PFSK-1 (cell line): ENCODE measurements around the gene EIF2S2.

Experiments
- FOXP2 ChIP-seq: optimal IDR thresholded peaks from 2 replicates; pipeline ENCODE3; 2011; ENCODE audit warnings: borderline replicate concordance, control low read depth, inconsistent platforms; ENCODE audit not compliant: insufficient read depth; ENCODE audit errors: extremely low read length, extremely low read depth
- POLR2AphosphoS5 ChIP-seq: IDR thresholded peaks from 2 replicates; pipeline ENCODE4 v1.6.1; 2012; ENCODE audit warnings: low read depth, mild to moderate bottlenecking, control low read depth, low read length, moderate library complexity
- SIN3A ChIP-seq: IDR thresholded peaks from 2 replicates; pipeline ENCODE4 v1.6.1; 2012; ENCODE audit warnings: mild to moderate bottlenecking, low read length, moderate library complexity, borderline replicate concordance; ENCODE audit not compliant: insufficient read depth
- TAF1 ChIP-seq: IDR thresholded peaks from 2 replicates; pipeline ENCODE4 v1.6.1; 2012; ENCODE audit warnings: low read length, control low read depth, borderline replicate concordance; ENCODE audit not compliant: insufficient read depth
- TF ChIP-seq, protein P1 (sequence below), 2 experiments: IDR thresholded peaks; 2 replicates each; pipeline versions ENCODE4 v1.6.1 to v1.8.0; 2011 to 2012; ENCODE audit warnings: low read depth in 2 of 2, low read length in 2 of 2, control low read depth in 1 of 2, inconsistent platforms in 1 of 2, mild to moderate bottlenecking in 1 of 2, moderate library complexity in 1 of 2; ENCODE audit not compliant: insufficient read depth in 1 of 2

DNA sequence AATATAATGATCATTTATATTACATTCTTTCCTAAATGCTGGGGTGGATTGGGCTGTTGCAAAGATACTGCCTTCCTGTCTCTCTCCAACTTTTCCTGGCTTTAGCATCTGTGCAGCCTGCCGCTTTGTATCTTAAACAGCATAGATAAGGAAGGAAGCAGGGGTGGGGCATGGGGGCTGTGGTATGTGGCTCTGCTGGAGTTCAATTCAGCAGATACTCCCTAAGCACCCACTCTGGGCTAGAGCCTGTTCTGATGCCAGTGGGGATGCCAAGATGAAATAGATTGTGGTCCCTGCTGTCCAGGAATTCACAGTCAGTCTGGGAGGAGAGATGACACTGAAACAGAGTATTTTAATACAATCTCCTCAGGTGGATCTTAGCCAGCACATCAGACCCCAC lies 56.8 kb downstream of the EIF2S2 start:
- TF ChIP-seq POLR2AphosphoS5 (no peak), TAF1 (no peak), SIN3A (no peak), FOXP2 (no peak)
- TF ChIP-seq, protein P1, sequence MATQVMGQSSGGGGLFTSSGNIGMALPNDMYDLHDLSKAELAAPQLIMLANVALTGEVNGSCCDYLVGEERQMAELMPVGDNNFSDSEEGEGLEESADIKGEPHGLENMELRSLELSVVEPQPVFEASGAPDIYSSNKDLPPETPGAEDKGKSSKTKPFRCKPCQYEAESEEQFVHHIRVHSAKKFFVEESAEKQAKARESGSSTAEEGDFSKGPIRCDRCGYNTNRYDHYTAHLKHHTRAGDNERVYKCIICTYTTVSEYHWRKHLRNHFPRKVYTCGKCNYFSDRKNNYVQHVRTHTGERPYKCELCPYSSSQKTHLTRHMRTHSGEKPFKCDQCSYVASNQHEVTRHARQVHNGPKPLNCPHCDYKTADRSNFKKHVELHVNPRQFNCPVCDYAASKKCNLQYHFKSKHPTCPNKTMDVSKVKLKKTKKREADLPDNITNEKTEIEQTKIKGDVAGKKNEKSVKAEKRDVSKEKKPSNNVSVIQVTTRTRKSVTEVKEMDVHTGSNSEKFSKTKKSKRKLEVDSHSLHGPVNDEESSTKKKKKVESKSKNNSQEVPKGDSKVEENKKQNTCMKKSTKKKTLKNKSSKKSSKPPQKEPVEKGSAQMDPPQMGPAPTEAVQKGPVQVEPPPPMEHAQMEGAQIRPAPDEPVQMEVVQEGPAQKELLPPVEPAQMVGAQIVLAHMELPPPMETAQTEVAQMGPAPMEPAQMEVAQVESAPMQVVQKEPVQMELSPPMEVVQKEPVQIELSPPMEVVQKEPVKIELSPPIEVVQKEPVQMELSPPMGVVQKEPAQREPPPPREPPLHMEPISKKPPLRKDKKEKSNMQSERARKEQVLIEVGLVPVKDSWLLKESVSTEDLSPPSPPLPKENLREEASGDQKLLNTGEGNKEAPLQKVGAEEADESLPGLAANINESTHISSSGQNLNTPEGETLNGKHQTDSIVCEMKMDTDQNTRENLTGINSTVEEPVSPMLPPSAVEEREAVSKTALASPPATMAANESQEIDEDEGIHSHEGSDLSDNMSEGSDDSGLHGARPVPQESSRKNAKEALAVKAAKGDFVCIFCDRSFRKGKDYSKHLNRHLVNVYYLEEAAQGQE (IDR thresholded peaks at IDR 0.05; ENCODE audit: insufficient read depth in 1 of 2, low read depth in 2 of 2, low read length in 2 of 2): no peak
